HepG2 (cell line): Measurements from ENCODE around the gene ARHGEF16. TPM values are rescaled to one million over a fixed set of nuclear protein-coding genes. Genes with fewer than 3 reads are reported as not detected.

Experiments
- POLR2AphosphoS5 ChIP-seq: IDR thresholded peaks from 2 replicates; pipeline ENCODE4 v1.6.1; 2012; ENCODE audit warnings: low read depth, low read length
- SMC3 ChIP-seq: IDR thresholded peaks from 2 replicates; pipeline ENCODE4 v1.6.1; 2011; ENCODE audit warnings: low read length, improper control_type of control experiment
- ZNF160 ChIP-seq: sonication (generic); formaldehyde crosslinking; IDR thresholded peaks from 2 replicates; pipeline ENCODE4 v1.8.0; 2022; ENCODE audit warnings: mild to moderate bottlenecking, inconsistent platforms, missing genetic modification reagents
- ZNF234 ChIP-seq: sonication (generic); formaldehyde crosslinking; conservative IDR thresholded peaks from 2 replicates; pipeline ENCODE4 v1.5.1; 2020; ENCODE audit warnings: mild to moderate bottlenecking, missing genetic modification reagents
- ZNF333 ChIP-seq: sonication (generic); formaldehyde crosslinking; IDR thresholded peaks from 2 replicates; pipeline ENCODE4 v1.4.0; 2020; ENCODE audit warnings: mild to moderate bottlenecking, missing genetic modification reagents, borderline replicate concordance
- ZNF703 ChIP-seq: sonication (generic); formaldehyde crosslinking; IDR thresholded peaks from 2 replicates; pipeline ENCODE4 v1.5.1; 2020; ENCODE audit warnings: missing genetic modification reagents, mild to moderate bottlenecking, moderate library complexity, borderline replicate concordance
- ZNF777 ChIP-seq: sonication (generic); formaldehyde crosslinking; IDR thresholded peaks from 2 replicates; pipeline ENCODE4 v1.4.0; 2020; ENCODE audit warnings: missing genetic modification reagents
- polyA plus RNA-seq, 8 experiments: library from polyadenylated mRNA; depleted of rRNA in 3 of 8; stranded (reverse) in 7 of 8; unstranded in 1 of 8; fragments of >200 nt; fragmentation: Illumina TruSeq in 4 of 8; extraction: Trizol in 4 of 8; gene quantifications; 2 replicates each; pipeline versions ENCODE4 v1.2.1 to v1.2.3, GENCODE V29; 2011 to 2016; ENCODE audit warnings: low read depth in 4 of 8, missing spikeins in 1 of 8, mixed read lengths in 1 of 8; ENCODE audit not compliant: insufficient read depth in 1 of 8
- total RNA-seq, 5 experiments: library from RNA; depleted of rRNA; stranded (reverse); fragments of >200 nt; fragmentation: Illumina TruSeq; extraction: Trizol; gene quantifications; 2 replicates each; pipeline ENCODE4 v1.2.3, GENCODE V29; 2016; ENCODE audit warnings: low read depth in 1 of 5
- TF ChIP-seq, protein P1 (sequence below): IDR thresholded peaks from 2 replicates; pipeline ENCODE4 v1.6.1; 2016; ENCODE audit warnings: low read depth, missing genetic modification reagents, missing compliant biosample characterization
- TF ChIP-seq, protein P2 (sequence below): IDR thresholded peaks from 2 replicates; pipeline ENCODE4 v1.6.1; 2016; ENCODE audit warnings: low read depth, control low read depth
- TF ChIP-seq, protein P3 (sequence below), 2 experiments: sonication (generic) in 1 of 2; formaldehyde crosslinking in 1 of 2; IDR thresholded peaks; 2 replicates each; pipeline versions ENCODE4 v1.4.0 to v1.6.1; 2018 to 2020; ENCODE audit warnings: missing genetic modification reagents in 2 of 2, borderline replicate concordance in 1 of 2, low read depth in 1 of 2, mild to moderate bottlenecking in 1 of 2, missing biosample characterization in 1 of 2
- TF ChIP-seq, protein P4 (sequence below): fragments of 450-650 bp; IDR thresholded peaks from 2 replicates; pipeline ENCODE4 v1.6.1; 2017
- TF ChIP-seq, protein P5 (sequence below): sonication (generic); formaldehyde crosslinking; IDR thresholded peaks from 2 replicates; pipeline ENCODE4 v1.4.0; 2020; ENCODE audit warnings: mild to moderate bottlenecking, missing genetic modification reagents
- TF ChIP-seq, protein P6 (sequence below): sonication (generic); formaldehyde crosslinking; IDR thresholded peaks from 2 replicates; pipeline ENCODE4 v1.5.0; 2020; ENCODE audit warnings: missing genetic modification reagents
- TF ChIP-seq, protein P7 (sequence below): sonication (generic); formaldehyde crosslinking; IDR thresholded peaks from 2 replicates; pipeline ENCODE4 v1.4.0; 2020; ENCODE audit warnings: missing genetic modification reagents

The ARHGEF16 gene
- total and polyA plus RNA-seq, 2 of the 13 experiments (the other 11 are each of a cell fraction or from before 2014, with no cell fraction given): 20.3 to 39.9 TPM

DNA sequence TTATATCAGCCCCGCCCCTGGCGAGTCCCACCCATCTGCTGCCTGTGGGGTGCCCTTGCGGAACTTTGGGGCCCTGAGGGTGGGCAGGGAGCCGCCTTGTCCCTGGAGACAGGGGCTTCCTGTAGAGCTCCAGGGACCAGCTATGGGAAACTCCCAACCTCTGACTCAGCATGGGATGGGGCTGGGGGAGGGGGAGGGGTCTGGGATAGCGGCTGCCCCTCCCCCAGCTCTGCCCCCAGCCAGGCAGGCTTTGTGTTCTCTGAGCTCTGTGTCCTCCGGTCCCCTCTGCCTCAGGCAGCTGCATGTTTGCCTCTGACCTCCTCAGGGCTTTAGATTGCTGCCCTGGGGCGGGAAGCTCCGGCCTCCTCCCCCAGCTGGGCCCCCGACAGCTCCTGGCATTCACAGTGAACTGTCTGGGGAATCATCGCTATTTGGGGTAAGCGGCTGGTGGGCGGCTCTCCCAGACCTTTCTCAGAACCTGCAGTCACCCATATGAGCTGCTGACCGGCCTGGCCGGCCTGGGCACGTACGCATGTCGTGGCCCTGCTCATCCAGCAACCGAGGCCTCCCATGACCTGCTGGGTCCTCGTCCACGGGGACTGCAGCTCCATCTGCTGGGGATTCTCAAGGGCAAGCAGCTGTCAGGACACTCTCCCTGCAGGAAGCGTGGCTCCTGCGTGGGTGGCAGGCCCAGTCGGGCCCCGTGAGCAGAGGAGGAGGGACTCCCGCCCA is 17.1 kb downstream of the ARHGEF16 start (continued):
- TF ChIP-seq, protein P1, sequence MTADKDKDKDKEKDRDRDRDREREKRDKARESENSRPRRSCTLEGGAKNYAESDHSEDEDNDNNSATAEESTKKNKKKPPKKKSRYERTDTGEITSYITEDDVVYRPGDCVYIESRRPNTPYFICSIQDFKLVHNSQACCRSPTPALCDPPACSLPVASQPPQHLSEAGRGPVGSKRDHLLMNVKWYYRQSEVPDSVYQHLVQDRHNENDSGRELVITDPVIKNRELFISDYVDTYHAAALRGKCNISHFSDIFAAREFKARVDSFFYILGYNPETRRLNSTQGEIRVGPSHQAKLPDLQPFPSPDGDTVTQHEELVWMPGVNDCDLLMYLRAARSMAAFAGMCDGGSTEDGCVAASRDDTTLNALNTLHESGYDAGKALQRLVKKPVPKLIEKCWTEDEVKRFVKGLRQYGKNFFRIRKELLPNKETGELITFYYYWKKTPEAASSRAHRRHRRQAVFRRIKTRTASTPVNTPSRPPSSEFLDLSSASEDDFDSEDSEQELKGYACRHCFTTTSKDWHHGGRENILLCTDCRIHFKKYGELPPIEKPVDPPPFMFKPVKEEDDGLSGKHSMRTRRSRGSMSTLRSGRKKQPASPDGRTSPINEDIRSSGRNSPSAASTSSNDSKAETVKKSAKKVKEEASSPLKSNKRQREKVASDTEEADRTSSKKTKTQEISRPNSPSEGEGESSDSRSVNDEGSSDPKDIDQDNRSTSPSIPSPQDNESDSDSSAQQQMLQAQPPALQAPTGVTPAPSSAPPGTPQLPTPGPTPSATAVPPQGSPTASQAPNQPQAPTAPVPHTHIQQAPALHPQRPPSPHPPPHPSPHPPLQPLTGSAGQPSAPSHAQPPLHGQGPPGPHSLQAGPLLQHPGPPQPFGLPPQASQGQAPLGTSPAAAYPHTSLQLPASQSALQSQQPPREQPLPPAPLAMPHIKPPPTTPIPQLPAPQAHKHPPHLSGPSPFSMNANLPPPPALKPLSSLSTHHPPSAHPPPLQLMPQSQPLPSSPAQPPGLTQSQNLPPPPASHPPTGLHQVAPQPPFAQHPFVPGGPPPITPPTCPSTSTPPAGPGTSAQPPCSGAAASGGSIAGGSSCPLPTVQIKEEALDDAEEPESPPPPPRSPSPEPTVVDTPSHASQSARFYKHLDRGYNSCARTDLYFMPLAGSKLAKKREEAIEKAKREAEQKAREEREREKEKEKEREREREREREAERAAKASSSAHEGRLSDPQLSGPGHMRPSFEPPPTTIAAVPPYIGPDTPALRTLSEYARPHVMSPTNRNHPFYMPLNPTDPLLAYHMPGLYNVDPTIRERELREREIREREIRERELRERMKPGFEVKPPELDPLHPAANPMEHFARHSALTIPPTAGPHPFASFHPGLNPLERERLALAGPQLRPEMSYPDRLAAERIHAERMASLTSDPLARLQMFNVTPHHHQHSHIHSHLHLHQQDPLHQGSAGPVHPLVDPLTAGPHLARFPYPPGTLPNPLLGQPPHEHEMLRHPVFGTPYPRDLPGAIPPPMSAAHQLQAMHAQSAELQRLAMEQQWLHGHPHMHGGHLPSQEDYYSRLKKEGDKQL (CRISPR knock-in tag): peak; percentile 22; the same call in 1 of the 2 replicates
- TF ChIP-seq, protein P2, sequence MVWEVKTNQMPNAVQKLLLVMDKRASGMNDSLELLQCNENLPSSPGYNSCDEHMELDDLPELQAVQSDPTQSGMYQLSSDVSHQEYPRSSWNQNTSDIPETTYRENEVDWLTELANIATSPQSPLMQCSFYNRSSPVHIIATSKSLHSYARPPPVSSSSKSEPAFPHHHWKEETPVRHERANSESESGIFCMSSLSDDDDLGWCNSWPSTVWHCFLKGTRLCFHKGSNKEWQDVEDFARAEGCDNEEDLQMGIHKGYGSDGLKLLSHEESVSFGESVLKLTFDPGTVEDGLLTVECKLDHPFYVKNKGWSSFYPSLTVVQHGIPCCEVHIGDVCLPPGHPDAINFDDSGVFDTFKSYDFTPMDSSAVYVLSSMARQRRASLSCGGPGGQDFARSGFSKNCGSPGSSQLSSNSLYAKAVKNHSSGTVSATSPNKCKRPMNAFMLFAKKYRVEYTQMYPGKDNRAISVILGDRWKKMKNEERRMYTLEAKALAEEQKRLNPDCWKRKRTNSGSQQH: 0 out of 2 replicates have a peak, but pooled peaks have one; percentile 54
- TF ChIP-seq SMC3 (peak; percentile 62), ZNF160 (CRISPR knock-in tag) (0 out of 2 replicates have a peak, but pooled peaks have one; percentile 53), ZNF703 (CRISPR knock-in tag) (no peak), ZNF333 (CRISPR knock-in tag) (peak; percentile 85; the same call in 1 of the 2 replicates), POLR2AphosphoS5 (peak; percentile 71), ZNF777 (CRISPR knock-in tag) (peak; percentile 71), ZNF234 (CRISPR knock-in tag) (no peak)
- TF ChIP-seq, protein P3, sequence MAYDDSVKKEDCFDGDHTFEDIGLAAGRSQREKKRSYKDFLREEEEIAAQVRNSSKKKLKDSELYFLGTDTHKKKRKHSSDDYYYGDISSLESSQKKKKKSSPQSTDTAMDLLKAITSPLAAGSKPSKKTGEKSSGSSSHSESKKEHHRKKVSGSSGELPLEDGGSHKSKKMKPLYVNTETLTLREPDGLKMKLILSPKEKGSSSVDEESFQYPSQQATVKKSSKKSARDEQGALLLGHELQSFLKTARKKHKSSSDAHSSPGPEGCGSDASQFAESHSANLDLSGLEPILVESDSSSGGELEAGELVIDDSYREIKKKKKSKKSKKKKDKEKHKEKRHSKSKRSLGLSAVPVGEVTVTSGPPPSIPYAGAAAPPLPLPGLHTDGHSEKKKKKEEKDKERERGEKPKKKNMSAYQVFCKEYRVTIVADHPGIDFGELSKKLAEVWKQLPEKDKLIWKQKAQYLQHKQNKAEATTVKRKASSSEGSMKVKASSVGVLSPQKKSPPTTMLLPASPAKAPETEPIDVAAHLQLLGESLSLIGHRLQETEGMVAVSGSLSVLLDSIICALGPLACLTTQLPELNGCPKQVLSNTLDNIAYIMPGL (CRISPR knock-in tag; IDR thresholded peaks at IDR 0.05; ENCODE audit: borderline replicate concordance in 1 of 2, low read depth in 1 of 2): peak; percentile 84 to 91
- TF ChIP-seq, protein P4, sequence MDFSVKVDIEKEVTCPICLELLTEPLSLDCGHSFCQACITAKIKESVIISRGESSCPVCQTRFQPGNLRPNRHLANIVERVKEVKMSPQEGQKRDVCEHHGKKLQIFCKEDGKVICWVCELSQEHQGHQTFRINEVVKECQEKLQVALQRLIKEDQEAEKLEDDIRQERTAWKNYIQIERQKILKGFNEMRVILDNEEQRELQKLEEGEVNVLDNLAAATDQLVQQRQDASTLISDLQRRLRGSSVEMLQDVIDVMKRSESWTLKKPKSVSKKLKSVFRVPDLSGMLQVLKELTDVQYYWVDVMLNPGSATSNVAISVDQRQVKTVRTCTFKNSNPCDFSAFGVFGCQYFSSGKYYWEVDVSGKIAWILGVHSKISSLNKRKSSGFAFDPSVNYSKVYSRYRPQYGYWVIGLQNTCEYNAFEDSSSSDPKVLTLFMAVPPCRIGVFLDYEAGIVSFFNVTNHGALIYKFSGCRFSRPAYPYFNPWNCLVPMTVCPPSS: no peak
- TF ChIP-seq, protein P5, sequence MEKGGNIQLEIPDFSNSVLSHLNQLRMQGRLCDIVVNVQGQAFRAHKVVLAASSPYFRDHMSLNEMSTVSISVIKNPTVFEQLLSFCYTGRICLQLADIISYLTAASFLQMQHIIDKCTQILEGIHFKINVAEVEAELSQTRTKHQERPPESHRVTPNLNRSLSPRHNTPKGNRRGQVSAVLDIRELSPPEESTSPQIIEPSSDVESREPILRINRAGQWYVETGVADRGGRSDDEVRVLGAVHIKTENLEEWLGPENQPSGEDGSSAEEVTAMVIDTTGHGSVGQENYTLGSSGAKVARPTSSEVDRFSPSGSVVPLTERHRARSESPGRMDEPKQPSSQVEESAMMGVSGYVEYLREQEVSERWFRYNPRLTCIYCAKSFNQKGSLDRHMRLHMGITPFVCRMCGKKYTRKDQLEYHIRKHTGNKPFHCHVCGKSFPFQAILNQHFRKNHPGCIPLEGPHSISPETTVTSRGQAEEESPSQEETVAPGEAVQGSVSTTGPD (CRISPR knock-in tag): no peak
- TF ChIP-seq, protein P6, sequence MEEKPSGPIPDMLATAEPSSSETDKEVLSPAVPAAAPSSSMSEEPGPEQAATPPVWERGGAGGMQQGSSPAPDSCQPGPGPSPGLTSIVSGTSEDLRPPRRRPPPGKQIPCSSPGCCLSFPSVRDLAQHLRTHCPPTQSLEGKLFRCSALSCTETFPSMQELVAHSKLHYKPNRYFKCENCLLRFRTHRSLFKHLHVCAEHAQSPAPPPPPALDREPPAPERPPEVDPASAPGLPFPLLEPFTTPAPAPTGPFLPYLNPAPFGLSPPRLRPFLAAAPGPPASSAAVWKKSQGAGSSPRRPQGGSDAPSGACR (CRISPR knock-in tag): peak; percentile 72; the same call in 1 of the 2 replicates
- TF ChIP-seq, protein P7, sequence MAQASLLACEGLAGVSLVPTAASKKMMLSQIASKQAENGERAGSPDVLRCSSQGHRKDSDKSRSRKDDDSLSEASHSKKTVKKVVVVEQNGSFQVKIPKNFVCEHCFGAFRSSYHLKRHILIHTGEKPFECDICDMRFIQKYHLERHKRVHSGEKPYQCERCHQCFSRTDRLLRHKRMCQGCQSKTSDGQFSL (CRISPR knock-in tag): 0 out of 2 replicates have a peak, but pooled peaks have one; percentile 44
